ENCODE results near the gene ABCF3.

Gene ABCF3

GRCh38 chr3:184234224-184234623, 48.2 kb downstream of the ABCF3 start:
- DNase-seq, result no peak

GRCh38 chr3:184234671-184235380, 48.8 kb downstream of the ABCF3 start:
- no peak for DNase-seq

GRCh38 chr3:184235381-184236032, 49.5 kb downstream of the ABCF3 start:
- no peak for DNase-seq

GRCh38 chr3:184236033-184236410, 50.0 kb downstream of the ABCF3 start:
- no peak for DNase-seq

GRCh38 chr3:184236636-184237035, 50.6 kb downstream of the ABCF3 start:
- DNase-seq, result no peak

DNA sequence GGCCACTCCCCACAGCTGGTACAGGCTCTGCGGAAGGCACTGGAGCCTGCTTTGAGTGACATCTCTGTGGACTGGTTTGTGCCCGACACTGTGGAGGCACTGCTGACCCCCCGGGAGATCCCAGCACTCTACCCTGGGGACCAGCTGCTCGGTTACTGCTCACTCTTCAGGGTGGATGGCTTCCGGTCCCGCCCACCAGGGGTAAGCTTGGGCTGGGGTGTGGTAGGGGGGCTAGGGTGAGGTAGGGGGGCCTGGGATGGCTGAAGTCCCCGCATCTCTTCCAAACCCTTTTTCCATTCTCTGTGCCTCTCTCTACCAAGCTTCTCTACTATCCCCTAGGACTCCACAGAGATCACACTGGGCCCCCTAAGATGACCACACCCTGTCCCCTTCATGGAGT, 51.2 kb downstream of the ABCF3 start:
- DNase-seq, result no peak

DNA sequence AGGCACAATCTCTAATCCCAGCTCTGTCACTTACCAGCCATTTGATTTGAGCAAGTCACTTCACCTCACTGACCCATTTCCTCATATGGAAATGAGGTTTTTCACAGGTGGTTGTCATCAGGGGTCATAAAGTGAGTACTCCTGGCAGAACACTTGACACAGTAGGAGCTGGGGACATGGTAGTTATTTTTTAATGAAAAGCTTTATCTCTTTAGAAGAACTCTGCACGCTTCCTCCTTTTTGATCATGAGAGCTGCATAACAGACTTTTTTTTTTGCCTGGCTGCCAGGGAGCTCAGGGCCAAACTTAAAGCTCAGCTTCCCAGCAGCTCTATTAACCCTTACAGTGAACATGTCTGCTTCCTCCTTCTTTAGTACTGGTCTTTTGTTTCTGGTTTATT, 51.8 kb downstream of the ABCF3 start:
- no peak for DNase-seq

- DNase-seq, result no peak
These were observed 52.3 kb downstream of the ABCF3 start for GRCh38 chr3:184238246-184238818.

- no peak for DNase-seq
These were observed 53.2 kb downstream of the ABCF3 start for GRCh38 chr3:184239221-184239620.

GRCh38 chr3:184239708-184240107, 53.7 kb downstream of the ABCF3 start:
- no peak for DNase-seq

GRCh38 chr3:184240384-184241140, 54.6 kb downstream of the ABCF3 start:
- DNase-seq, result no peak

DNA sequence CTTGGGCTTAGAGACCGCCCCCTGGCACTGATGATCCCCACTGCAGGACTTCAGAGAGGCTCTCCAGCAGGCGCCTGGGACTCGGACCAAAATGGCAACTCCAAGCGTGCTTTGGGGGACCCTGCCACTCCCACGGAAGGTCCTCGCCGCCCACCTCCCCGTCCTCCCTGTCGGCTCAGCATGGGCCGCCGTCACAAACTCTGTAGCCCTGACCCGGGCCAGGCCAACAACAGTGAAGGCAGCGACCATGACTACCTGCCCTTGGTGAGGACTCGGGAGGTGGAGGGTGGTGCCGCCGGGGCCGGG, 55.1 kb downstream of the ABCF3 start:
- no peak for DNase-seq

GRCh38 chr3:184241447-184242296, 55.7 kb downstream of the ABCF3 start:
- no peak for DNase-seq

- DNase-seq, result no peak
These were observed 56.3 kb downstream of the ABCF3 start for GRCh38 chr3:184242297-184242685.

All from T-helper 9 cell (primary cell).